GM20431 (cell line): Measurements from ENCODE around the gene SRGAP2C.
"Not testable (repeated sequence)": the region's sequence is repeated elsewhere in the genome, so short reads cannot be mapped to it uniquely, and the experiment has no call there.

Experiments used
- in situ Hi-C: fragments of 300-500 bp; cut with MseI, MboI; formaldehyde crosslinking; loops from one replicate; pipeline ENCODE4 v1.15.0; 2020; ENCODE audit warnings: low sequenced_read_pairs; ENCODE audit not compliant: unreplicated experiment

SRGAP2C gene

DNA sequence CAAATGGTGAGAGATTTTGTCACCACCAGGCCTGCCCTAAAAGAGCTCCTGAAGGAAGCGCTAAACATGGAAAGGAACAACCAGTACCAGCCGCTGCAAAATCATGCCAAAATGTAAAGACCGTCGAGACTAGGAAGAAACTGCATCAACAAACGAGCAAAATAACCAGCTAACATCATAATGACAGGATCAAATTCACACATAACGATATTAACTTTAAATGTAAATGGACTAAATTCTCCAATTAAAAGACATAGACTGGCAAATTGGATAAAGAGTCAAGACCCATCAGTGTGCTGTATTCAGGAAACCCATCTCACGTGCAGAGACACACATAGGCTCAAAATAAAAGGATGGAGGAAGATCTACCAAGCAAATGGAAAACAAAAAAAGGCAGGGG lies 218.5 kb downstream of the SRGAP2C start:
- in situ Hi-C loops = not testable (repeated sequence)

DNA sequence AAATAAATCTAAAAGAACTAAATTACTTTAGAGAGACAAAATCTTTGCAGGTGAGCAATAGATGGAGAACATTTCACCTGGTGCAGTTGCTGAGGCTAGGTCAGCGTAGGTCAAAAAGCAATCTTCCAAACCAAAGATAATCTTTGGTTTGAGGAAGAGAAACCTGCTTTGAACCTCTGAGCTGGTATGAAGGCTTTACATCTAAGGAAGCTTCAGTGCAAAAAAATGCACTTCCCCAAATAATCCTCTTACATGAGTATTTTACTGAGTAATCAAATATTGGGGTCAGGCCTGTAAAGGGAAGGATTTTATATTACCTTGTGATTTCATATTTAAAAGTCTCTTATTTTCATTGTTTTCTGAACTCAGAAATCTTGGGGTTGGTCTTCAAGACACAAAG lies 223.6 kb downstream of the SRGAP2C start:
- in situ Hi-C loops = no loop called here

DNA sequence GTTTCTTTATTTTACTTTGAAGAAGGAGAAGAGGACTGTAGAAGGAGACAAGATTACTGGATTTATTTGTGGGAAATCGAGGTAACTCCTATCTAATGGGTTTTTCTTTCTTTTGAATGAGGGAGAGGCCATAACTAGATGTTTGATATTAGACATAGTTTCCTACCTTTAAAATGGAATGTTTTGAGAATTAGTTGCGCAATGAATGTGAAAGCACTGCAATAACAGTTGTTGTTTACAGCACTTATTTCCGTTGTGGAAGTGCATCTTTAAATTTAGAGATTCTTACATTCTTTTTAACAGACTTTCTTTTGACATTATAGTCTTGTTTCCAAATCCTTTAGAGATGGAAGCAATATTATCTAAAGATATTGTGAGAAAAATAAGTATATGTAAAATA lies 229.0 kb downstream of the SRGAP2C start:
- in situ Hi-C loops = no loop called here

DNA sequence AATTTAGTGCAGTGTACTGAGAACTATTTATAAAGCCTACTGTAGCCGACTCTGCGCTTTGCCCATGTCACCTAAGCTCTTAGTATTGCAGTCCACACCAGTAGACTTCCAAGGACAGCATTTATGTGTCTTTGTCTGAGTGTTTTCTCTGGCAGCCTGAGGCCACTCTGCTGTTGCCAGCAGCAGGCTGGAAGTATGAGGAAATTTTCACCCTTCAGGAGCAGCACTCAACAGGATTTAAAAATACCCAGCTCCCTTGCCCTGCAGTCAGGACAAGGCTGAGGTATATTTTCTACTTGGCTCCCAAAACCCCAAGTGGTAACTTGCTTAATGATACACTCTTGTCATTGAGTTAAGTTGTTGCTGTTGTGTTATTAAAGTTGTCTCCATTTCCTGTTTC lies 230.1 kb downstream of the SRGAP2C start:
- in situ Hi-C loops = no loop called here

DNA sequence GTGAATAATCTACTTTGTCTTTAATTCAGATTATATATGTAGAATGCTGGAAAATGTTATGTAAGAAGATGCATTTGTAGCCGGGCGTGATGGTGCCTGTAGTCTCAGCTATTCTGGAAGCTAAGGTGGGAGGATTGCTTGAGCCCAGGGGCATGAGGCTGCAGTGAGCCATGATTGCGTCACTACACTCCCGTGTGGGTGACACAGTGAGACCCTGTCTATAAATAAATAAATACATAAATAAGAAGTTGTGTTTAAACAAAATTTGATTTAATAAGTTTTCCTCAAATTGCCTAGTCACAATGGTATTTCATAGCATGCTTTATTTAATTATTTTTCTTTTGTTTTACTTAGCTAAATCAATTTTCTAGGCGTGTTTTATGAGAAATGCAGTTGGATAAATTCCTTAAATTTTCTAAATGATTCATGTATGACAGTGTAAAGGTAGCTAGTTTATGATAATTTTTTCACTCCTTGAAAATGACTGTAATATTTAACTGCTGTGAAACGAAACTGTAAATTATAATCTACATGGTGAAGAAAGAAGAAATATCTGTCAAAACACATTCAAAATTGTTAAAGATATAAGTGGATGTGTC lies 232.6 kb downstream of the SRGAP2C start:
- in situ Hi-C loops = no loop called here

DNA sequence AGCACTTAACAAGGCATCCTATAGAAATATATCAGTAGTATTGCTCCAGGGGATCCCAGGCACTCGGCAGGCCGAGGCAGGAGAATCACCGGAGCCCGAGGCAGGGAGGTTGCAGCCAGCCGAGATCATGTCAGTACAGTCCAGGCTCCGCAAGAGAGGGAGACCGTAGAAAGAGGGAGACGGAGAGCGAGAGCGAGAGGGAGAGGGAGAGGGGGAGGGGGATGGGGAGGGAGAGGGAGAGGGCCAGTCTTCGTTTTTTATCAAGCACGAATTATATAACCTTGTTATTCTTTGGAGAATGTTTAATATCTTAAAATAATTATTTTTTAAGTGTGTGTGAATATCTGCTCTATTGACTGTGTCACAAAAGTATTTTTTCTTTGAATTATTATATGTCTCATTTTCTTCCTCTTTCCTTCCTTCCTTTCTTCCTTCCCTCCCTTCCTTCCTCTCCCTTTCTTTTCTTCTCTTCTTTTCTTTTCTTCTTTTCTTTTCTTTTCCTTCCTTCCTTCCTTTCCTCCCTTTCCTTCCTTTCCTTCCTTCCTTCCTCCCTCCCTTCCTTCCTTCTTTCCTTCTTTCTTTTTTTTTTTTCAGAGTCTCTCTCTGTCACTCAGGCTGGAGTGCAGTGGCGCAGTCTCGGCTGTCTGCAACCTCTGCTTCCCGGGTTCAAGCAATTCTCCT lies 233.7 kb downstream of the SRGAP2C start:
- in situ Hi-C loops = no loop called here

DNA sequence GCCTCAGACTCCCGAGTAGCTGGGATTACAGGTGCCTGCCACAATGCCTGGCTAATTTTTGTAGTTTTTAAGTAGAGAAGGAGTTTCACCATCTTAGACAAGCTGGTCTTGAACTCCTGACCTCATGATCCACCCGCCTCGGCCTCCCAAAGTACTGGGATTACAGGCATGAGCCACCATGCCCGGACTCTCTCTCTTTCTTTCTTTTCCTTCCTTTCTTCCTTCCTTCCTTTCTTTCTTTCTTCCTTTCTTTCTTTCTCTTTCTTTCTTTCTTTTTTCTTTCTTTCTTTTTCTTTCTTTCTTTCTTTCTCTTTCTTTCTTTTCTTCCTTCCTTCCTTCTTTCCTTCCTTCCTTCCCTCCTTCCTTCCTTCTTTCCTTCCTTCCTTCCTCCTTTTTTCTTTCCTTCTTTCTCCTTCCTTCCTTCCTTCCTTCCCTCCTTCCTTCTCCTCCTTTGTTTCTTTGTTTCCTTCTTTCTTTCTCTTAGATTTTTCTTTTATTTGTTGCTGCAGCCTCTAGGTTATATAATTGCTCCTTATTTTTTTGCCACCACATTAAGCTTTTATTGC lies 234.4 kb downstream of the SRGAP2C start:
- in situ Hi-C loops = not testable (repeated sequence)

DNA sequence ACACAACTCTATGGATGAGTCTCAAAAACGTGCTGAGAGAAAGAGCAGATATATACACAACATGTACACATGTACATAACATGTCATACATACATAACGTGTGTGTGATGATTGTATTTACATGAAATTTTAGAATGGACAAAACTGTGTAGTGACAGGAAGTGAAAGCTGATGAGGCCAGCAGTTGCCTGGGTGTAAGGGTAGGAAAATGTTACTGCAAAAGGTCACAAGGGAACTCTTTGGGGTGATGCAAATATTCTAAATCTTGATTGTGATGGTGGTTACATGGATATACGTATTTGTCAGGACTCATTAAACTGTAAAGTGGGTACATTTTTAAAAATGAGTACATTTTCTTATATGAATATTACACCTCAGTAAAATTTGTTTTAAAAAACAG lies 236.7 kb downstream of the SRGAP2C start:
- in situ Hi-C loops = not testable (repeated sequence)

DNA sequence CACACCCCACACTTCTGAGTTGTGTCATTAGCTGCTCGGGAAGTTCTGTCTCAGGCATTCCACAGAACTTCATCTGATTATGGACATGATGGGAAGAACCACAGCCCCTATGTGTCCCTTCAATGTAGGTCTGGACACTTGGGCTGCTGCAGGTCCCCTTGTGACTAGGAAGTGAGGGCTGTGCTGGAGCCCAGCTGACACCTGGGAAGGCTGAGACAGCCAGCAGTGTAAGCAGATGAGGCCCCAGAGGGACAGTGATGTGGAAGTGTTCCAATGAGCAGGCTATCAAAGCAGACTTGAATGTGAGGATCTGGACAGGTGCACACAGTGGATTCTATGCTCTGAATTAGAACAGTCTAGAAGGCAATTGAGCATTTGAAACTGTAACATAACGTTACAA lies 239.2 kb downstream of the SRGAP2C start:
- in situ Hi-C loops = not testable (repeated sequence)

DNA sequence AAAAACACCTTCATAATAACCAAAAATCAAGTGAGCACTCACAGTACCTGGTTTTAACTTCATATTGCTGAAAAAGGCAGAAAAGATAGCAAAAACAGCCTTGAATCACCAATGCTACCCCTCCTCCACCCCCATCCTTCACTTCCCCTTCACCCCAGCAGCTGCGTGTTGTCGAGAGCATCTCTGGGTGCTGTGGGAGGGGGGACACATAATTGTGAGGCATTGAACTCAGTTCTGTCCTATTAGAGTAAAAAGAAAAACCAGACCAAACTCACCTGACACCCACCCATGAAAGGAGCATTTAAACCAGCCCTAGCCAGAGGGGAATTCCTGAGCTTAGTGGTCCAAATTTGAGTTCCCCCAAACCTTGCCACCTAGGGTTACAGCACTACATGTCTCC lies 248.7 kb downstream of the SRGAP2C start:
- in situ Hi-C loops = not testable (repeated sequence)

DNA sequence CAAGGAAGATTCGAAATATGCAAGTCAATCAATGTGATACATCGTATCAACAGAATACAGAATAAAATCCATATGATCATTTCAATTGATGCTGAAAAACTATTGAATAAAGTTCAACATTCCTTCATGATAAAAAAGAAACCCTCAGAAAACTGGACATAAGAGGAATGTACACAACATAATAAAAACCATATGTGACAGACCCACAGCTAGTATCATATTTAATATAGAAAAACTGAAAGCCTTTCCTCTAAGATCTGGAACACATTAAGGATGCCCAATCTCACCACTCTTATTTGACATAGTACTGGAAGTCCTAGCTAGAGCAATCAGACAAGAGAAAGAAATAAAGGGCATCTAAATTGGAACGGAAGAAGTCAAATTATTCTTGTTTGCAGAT lies 254.1 kb downstream of the SRGAP2C start:
- in situ Hi-C loops = not testable (repeated sequence)

DNA sequence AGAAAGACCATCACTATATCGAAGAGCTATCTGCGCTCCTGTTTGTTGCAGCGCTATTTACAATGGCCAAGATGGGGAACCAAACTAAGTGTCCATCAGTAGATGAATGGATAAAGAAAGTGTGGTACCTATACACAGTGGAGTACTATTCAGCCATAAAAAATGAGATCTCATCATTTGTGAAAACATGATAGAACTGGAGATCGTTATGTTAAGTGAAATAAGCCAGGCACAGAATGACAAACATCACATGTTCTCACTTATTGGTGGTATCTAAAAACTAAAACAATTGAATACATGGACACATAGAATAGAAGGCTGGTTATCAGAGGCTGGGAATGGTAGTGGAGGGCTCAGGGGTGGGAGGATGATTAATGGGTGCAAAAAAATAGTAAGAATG lies 256.2 kb downstream of the SRGAP2C start:
- in situ Hi-C loops = no loop called here
